ENCODE results near the gene CORO1C. TPM values are rescaled to one million over a fixed set of nuclear protein-coding genes. Genes with fewer than 3 reads are reported as not detected.
A peak's percentile ranks its signal among the peaks of the same experiment; 100 is the strongest.

CORO1C gene
- total RNA-seq, 3 donors from 2014 or later (not counting 1 experiment from before 2014, with no cell fraction given), result 28.9 to 43.5 (median 36.0) TPM

GRCh38 chr12:108690542-108691174 lies 40.7 kb downstream of the CORO1C start:
- intact Hi-C loops (cut with micrococcal nuclease), result loop anchor here (2.0 kb wide), 1 partner anchor 40 kb away; the partner anchor contains the start of gene CORO1C
- Histone ChIP-seq H3K9me3 (ENCODE audit: control insufficient read depth, insufficient read depth, low read length) (no peaks in the 10 kb centered on the region), H3K27me3 (ENCODE audit: control insufficient read depth, insufficient read depth, low read length) (no peaks in the 10 kb centered on the region), H3K27ac (ENCODE audit: low read length) (peak overlapping the region; percentile 55), H3K36me3 (ENCODE audit: control insufficient read depth, insufficient read depth, low read length) (no peaks in the 10 kb centered on the region), H3K4me3 (ENCODE audit: low read length) (no peak overlapping the region), H3K4me1 (ENCODE audit: control insufficient read depth, insufficient read depth, low read length) (peaks cover 31% of the 10 kb centered on the region)
- WGBS (ENCODE audit: insufficient coverage), result 88% methylated on average over 4 of the region's 4 CpGs
- peaks cover 27 to 28% of the 10 kb centered on the region in 2 donors for H3K4me1 Mint-ChIP-seq
- peak overlapping the region in 1 of 2 donors; percentile 91 for H3K27ac Mint-ChIP-seq
- peak overlapping the region; percentile 83 for H3K4me3 Mint-ChIP-seq
- H3K27me3 Mint-ChIP-seq (ENCODE audit: low read depth in 2 of 2), result no peaks in the 10 kb centered on the region
- ATAC-seq, result no peak
- DNase-seq, result no peak
- TF ChIP-seq CTCF (IDR thresholded peaks at IDR 0.05), result no peak
- H3K9me3 Mint-ChIP-seq, result no peaks in the 10 kb centered on the region
- no peaks in the 10 kb centered on the region for H3K36me3 Mint-ChIP-seq

GRCh38 chr12:108690191-108690518 lies 41.2 kb downstream of the CORO1C start:
- Mint-ChIP-seq H3K27ac (peak overlapping the region; percentile 18 to 49), H3K4me1 (peaks cover 26 to 28% of the 10 kb centered on the region in 2 donors)
- no peaks in the 10 kb centered on the region for H3K9me3 ChIP-seq (ENCODE audit: control insufficient read depth, insufficient read depth, low read length)

DNA sequence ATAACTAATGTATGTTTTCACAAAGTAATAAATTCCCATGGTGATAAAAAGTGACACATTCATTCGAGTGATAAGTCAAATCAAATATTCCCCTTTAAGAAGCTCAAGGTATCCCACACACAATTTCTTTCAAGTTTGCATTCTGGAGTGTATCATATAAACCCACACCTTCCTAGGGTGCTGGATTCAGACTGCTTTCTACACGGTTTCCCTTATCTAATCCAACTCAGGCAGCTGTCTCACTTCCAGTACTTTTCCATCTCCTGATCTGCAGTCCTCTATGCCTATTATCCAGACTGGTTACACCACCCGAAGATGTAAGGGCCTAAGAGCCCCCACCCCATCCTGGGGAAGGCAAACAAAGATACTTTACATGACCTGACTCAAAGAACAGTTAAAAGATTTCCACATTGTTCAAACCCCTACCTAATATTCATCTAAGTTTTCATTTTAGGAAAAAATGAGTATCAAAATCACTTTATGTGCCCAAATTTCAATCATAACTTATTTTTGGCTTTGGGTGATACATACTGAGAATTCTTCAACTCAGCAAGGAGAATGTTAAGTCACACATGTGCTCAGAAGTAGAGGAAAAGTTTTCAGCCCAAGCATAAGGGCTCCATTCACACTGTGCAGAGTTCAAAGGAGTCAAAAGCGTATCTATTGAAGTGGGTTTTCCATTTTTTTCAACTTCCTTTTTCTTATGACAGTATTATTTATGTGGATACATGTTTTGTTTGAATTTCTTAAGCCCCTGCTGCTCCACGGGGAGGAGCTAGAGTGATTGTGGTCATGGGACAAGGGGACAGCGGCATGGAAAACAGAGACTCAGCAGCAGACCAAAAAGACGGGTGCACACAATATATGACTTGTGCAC lies 41.8 kb downstream of the CORO1C start:
- intact Hi-C loops (cut with micrococcal nuclease), result loop anchor here (2.0 kb wide), 1 partner anchor 41 kb away; the partner anchor contains the start of gene CORO1C
- Histone ChIP-seq H3K4me1 (ENCODE audit: control insufficient read depth, insufficient read depth, low read length) (peaks cover 31% of the 10 kb centered on the region), H3K27ac (ENCODE audit: low read length) (peak overlapping the region; percentile 17), H3K36me3 (ENCODE audit: control insufficient read depth, insufficient read depth, low read length) (no peaks in the 10 kb centered on the region), H3K9me3 (ENCODE audit: control insufficient read depth, insufficient read depth, low read length) (no peaks in the 10 kb centered on the region), H3K4me3 (ENCODE audit: low read length) (no peak overlapping the region), H3K27me3 (ENCODE audit: control insufficient read depth, insufficient read depth, low read length) (no peaks in the 10 kb centered on the region)
- Mint-ChIP-seq H3K27ac (peak overlapping the region; percentile 18 to 49), H3K9me3 (no peaks in the 10 kb centered on the region), H3K4me1 (peaks cover 26 to 28% of the 10 kb centered on the region in 2 donors), H3K27me3 (ENCODE audit: low read depth in 2 of 2) (no peaks in the 10 kb centered on the region), H3K36me3 (no peaks in the 10 kb centered on the region), H3K4me3 (peak overlapping the region; percentile 35)
- DNase-seq (peak in 1 of 2 donors; percentile 61), ATAC-seq (no peak)
- TF ChIP-seq CTCF (IDR thresholded peaks at IDR 0.05), result no peak
- 40% methylated on average over 6 of the region's 7 CpGs for WGBS (ENCODE audit: insufficient coverage)

More at GRCh38 chr12:108690191-108690518, 41.2 kb downstream of the CORO1C start:
- DNase-seq, result no peak
- ATAC-seq, result no peak
- H3K36me3 Mint-ChIP-seq, result no peaks in the 10 kb centered on the region
- H3K9me3 Mint-ChIP-seq, result no peaks in the 10 kb centered on the region
- peak overlapping the region; percentile 35 for H3K4me3 Mint-ChIP-seq
- intact Hi-C loops (cut with micrococcal nuclease), result loop anchor here (2.0 kb wide), 1 partner anchor 41 kb away; the partner anchor contains the start of gene CORO1C
- no peak overlapping the region for H3K4me3 ChIP-seq (ENCODE audit: low read length)
- H3K27me3 Mint-ChIP-seq (ENCODE audit: low read depth in 2 of 2), result no peaks in the 10 kb centered on the region
- H3K4me1 ChIP-seq (ENCODE audit: control insufficient read depth, insufficient read depth, low read length), result peaks cover 31% of the 10 kb centered on the region
- H3K27me3 ChIP-seq (ENCODE audit: control insufficient read depth, insufficient read depth, low read length), result no peaks in the 10 kb centered on the region
- TF ChIP-seq CTCF (IDR thresholded peaks at IDR 0.05), result no peak
- H3K27ac ChIP-seq (ENCODE audit: low read length), result peak overlapping the region; percentile 17
- H3K36me3 ChIP-seq (ENCODE audit: control insufficient read depth, insufficient read depth, low read length), result no peaks in the 10 kb centered on the region

All from natural killer cell (primary cell).